KMS-11 (cell line): ENCODE data around the gene WWC1.
"Not testable (repeated sequence)": the region's sequence is repeated elsewhere in the genome, so short reads cannot be mapped to it uniquely, and the experiment has no call there.

ENCODE experiments used
- H2AFZ ChIP-seq: fragments of 200-600 bp; sonication (generic); 2 replicates; pipeline ENCODE4 v1.6.1; 2016; ENCODE audit warnings: antibody characterized with exemption, mixed run types, low read depth
- H3K27ac ChIP-seq: fragments of 200-600 bp; sonication (generic); 2 replicates; pipeline ENCODE4 v1.6.1; 2016; ENCODE audit warnings: mild to moderate bottlenecking, mixed run types
- H3K27me3 ChIP-seq: fragments of 200-600 bp; sonication (generic); 2 replicates; pipeline ENCODE4 v1.6.1; 2017; ENCODE audit warnings: mild to moderate bottlenecking, low read depth, mixed run types, moderate library complexity; ENCODE audit not compliant: insufficient read depth
- H3K36me3 ChIP-seq: fragments of 200-600 bp; sonication (generic); 2 replicates; pipeline ENCODE4 v1.6.1; 2017; ENCODE audit warnings: mild to moderate bottlenecking, mixed run types; ENCODE audit not compliant: insufficient read depth
- H3K4me1 ChIP-seq: fragments of 200-600 bp; sonication (generic); 2 replicates; pipeline ENCODE4 v1.6.1; 2016; ENCODE audit warnings: mild to moderate bottlenecking, low read depth, mixed run types; ENCODE audit not compliant: poor library complexity, severe bottlenecking
- H3K4me2 ChIP-seq: fragments of 200-600 bp; sonication (generic); 2 replicates; pipeline ENCODE4 v1.7.0; 2016; ENCODE audit warnings: mild to moderate bottlenecking, mixed run types
- H3K4me3 ChIP-seq: fragments of 200-600 bp; sonication (generic); IDR thresholded peaks from 2 replicates; pipeline ENCODE4 v1.6.1; 2017; ENCODE audit warnings: low read depth, low read length, mixed read lengths; ENCODE audit not compliant: insufficient read depth
- H3K79me2 ChIP-seq: fragments of 200-600 bp; sonication (generic); 2 replicates; pipeline ENCODE4 v1.6.1; 2016; ENCODE audit warnings: low read depth, mixed run types; ENCODE audit not compliant: insufficient read depth
- H3K9ac ChIP-seq: fragments of 200-600 bp; sonication (generic); 2 replicates; pipeline ENCODE4 v1.6.1; 2016; ENCODE audit warnings: mild to moderate bottlenecking, mixed run types
- H4K20me1 ChIP-seq: fragments of 200-600 bp; sonication (generic); 2 replicates; pipeline ENCODE4 v1.6.1; 2016; ENCODE audit warnings: mild to moderate bottlenecking, mixed run types; ENCODE audit not compliant: insufficient read depth
- TF ChIP-seq, protein P1 (sequence below): fragments of 200-600 bp; sonication (generic); conservative IDR thresholded peaks from 2 replicates; pipeline ENCODE4 v1.6.1; 2017; ENCODE audit warnings: low read depth, mild to moderate bottlenecking, antibody characterized with exemption, low read length, moderate library complexity, mixed read lengths

WWC1 gene

DNA sequence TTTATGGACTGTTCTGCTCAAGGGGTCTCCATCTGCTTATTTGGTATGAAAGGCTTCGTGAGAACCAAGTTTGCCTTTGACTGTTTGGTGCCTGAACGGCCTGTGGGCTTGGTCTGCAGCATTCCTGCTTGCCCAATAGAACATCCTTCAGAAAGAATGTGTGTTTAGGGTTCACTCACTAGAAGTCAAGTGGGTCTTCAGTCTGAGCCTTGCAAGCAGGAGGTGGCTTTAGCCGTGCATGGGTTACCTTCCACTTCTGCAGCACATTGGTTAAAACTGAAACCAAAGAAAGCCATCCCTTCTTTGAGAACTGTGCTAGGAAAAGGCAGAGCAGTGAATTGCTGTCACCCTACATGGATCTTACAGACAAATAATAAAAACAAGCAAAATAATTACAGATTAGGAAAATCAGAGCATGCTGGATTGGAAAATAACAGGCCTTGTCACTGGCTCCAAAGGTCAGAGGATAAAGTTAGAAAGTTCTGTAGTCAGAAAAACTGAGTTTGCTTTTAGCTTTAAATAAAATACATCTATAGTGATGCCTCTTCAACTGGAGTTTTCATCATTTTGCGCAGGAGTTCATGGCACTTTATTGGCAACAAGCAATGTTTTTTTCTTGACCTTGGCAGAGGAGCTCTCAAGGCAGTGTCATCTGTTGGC is 16.6 kb downstream of the WWC1 start:
- Histone ChIP-seq H3K36me3 (no peaks in the 10 kb centered on the region), H2AFZ (no peak overlapping the region), H3K4me1 (peaks cover 4% of the 10 kb centered on the region), H3K9ac (no peak overlapping the region), H3K4me3 (no peak overlapping the region), H3K27me3 (no peaks in the 10 kb centered on the region), H3K27ac (no peak overlapping the region), H3K4me2 (no peak overlapping the region; the same call in 1 of the 2 replicates), H4K20me1 (no peaks in the 10 kb centered on the region), H3K79me2 (no peaks in the 10 kb centered on the region)
- TF ChIP-seq, protein P1, sequence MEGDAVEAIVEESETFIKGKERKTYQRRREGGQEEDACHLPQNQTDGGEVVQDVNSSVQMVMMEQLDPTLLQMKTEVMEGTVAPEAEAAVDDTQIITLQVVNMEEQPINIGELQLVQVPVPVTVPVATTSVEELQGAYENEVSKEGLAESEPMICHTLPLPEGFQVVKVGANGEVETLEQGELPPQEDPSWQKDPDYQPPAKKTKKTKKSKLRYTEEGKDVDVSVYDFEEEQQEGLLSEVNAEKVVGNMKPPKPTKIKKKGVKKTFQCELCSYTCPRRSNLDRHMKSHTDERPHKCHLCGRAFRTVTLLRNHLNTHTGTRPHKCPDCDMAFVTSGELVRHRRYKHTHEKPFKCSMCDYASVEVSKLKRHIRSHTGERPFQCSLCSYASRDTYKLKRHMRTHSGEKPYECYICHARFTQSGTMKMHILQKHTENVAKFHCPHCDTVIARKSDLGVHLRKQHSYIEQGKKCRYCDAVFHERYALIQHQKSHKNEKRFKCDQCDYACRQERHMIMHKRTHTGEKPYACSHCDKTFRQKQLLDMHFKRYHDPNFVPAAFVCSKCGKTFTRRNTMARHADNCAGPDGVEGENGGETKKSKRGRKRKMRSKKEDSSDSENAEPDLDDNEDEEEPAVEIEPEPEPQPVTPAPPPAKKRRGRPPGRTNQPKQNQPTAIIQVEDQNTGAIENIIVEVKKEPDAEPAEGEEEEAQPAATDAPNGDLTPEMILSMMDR = no peak

DNA sequence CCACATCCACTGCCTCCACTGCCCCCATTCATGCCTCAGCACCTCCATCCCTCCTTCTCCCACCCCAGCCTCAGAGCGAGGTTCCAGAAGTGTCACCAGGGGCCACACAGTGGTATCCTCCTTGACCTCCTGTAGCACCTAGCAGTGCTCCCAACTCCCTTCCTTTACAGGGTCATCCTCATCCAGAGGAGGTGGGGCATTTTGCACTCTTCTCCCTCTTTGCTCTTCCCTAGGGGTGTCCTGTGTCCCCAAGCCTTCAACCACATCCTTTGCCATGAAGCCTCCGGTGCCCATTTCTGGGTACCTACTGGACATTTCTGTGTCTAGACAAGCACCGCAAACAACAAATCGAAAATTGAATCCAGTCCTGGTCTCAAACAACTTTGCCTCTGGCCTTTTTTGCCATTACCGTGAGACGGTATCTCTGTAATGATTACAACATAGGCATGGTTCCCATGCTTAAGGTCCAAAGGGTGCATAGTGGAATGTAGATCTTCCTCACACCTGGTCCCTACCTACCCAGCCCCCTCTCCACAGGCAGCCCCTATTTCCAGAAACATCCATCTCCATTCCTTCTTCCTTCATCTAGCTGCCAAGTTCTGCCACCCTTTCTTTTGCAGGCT is 17.6 kb downstream of the WWC1 start:
- no peaks in the 10 kb centered on the region for H4K20me1 ChIP-seq
- H3K4me3 ChIP-seq = no peak overlapping the region
- peaks cover 4% of the 10 kb centered on the region for H3K4me1 ChIP-seq
- H3K9ac ChIP-seq = no peak overlapping the region
- H2AFZ ChIP-seq = no peak overlapping the region
- H3K36me3 ChIP-seq = no peaks in the 10 kb centered on the region
- H3K79me2 ChIP-seq = no peaks in the 10 kb centered on the region
- no peak overlapping the region for H3K4me2 ChIP-seq
- H3K27me3 ChIP-seq = no peaks in the 10 kb centered on the region
- H3K27ac ChIP-seq = no peak overlapping the region
- TF ChIP-seq, protein P1 = no peak

DNA sequence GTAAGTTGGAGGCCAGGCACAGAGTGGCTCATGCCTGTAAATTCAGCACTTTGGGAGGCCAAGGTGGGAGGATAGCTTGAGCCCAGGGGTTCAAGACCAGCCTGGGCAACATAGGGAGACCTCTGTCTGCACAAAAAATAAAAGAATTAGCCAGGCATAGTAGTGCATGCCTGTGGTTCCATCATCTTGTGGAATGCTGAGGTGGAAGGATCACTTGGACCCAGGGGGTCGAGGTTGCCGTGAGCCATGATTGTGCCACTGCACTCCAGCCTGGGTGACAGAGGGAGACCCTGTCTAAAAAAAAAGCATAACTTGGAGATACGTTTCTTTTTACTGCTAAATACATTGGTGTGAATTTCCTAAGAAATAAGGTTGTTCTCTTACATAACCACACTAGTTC is 19.1 kb downstream of the WWC1 start:
- H4K20me1 ChIP-seq, H3K4me3 ChIP-seq, H2AFZ ChIP-seq, H3K27ac ChIP-seq, H3K36me3 ChIP-seq, H3K27me3 ChIP-seq, H3K4me2 ChIP-seq, H3K4me1 ChIP-seq, H3K9ac ChIP-seq, H3K79me2 ChIP-seq: not testable (repeated sequence)

DNA sequence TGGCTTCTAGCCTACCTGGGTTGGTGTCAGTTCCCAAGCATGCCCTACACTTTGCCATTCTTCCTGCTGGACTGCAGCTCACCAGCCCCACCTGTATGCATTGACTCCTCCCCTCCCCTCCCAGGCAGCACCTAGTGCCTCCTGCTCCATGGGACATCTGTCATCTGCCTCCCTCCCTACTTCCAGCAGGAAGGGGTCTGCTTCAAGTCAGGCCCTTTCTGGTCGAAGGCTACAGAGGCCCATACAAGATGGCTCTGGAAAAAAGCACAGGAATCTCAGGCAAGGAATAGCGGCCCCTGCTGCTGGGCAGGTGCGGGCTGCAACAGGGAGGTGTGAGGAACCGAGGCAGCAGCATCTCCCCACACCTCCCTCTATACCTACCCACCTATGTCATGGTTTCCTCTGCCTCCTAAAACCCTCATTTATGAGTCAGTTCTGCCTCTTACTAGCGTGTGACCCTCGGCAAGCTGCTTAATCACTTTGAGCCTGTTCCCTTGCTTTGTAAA is 19.7 kb downstream of the WWC1 start:
- peaks cover 4% of the 10 kb centered on the region for H3K4me1 ChIP-seq
- H3K36me3 ChIP-seq = no peaks in the 10 kb centered on the region
- no peak overlapping the region for H2AFZ ChIP-seq
- H3K79me2 ChIP-seq = no peaks in the 10 kb centered on the region
- no peaks in the 10 kb centered on the region for H4K20me1 ChIP-seq
- H3K4me3 ChIP-seq = no peak overlapping the region
- TF ChIP-seq, protein P1 = no peak
- no peak overlapping the region for H3K4me2 ChIP-seq
- no peaks in the 10 kb centered on the region for H3K27me3 ChIP-seq
- no peak overlapping the region for H3K9ac ChIP-seq
- H3K27ac ChIP-seq = no peak overlapping the region
